D721Med (cell line): Measurements from ENCODE around the gene LGMN.
"Not testable (repeated sequence)": the region's sequence is repeated elsewhere in the genome, so short reads cannot be mapped to it uniquely, and the experiment has no call there.

ENCODE experiments used
- DNase-seq: peaks from one replicate; pipeline ENCODE4 v3.0.0; 2011; ENCODE audit warnings: low spot score; ENCODE audit not compliant: insufficient read length
- FAIRE-seq: peaks from 2 replicates; lab custom pipeline; 2011; peaks lifted over from hg19 to GRCh38; lab: Jason Lieb, UNC
- CTCF ChIP-seq: IDR thresholded peaks from 2 replicates; pipeline ENCODE4 v1.5.1; 2012; ENCODE audit warnings: mild to moderate bottlenecking, control low read depth; ENCODE audit not compliant: insufficient read depth; ENCODE audit errors: missing control alignments

Gene LGMN

GRCh38 chr14:92756446-92756845, 8.0 kb upstream of the LGMN start:
- no peak for TF ChIP-seq CTCF
- no peak for DNase-seq
- no peak for FAIRE-seq

- no peak for TF ChIP-seq CTCF
- DNase-seq (no peak), FAIRE-seq (no peak)
Measured at GRCh38 chr14:92755495-92755894, 7.1 kb upstream of the LGMN start.

GRCh38 chr14:92754966-92755365, 6.5 kb upstream of the LGMN start:
- DNase-seq (no peak), FAIRE-seq (no peak)
- no peak for TF ChIP-seq CTCF

- no peak for TF ChIP-seq CTCF
- FAIRE-seq (no peak), DNase-seq (no peak)
Measured at GRCh38 chr14:92753250-92753649, 4.8 kb upstream of the LGMN start.

GRCh38 chr14:92751819-92752218, 3.4 kb upstream of the LGMN start:
- DNase-seq = no peak
- no peak for TF ChIP-seq CTCF
- FAIRE-seq = no peak

- DNase-seq (no peak), FAIRE-seq (no peak)
- TF ChIP-seq CTCF = no peak
Measured at GRCh38 chr14:92750994-92751400, 2.6 kb upstream of the LGMN start.

- not testable (repeated sequence) for FAIRE-seq, DNase-seq
Measured at GRCh38 chr14:92750222-92750728, 1.8 kb upstream of the LGMN start.
